GM18519 (cell line): ENCODE measurements around the gene CRYBB2.
"Not testable (repeated sequence)": the region's sequence is repeated elsewhere in the genome, so short reads cannot be mapped to it uniquely, and the experiment has no call there.

Experiments
- ATAC-seq: cut with Tn5 transposase; IDR thresholded peaks from one replicate; pipeline ENCODE4 v1.9.1; 2021; ENCODE audit warnings: mild to moderate bottlenecking, moderate library complexity; ENCODE audit not compliant: unreplicated experiment, low FRiP score

CRYBB2 gene

GRCh38 chr22:25199731-25200520, 19.5 kb upstream of the CRYBB2 start, which contains the start of gene CRYBB3:
TSS of gene CRYBB3 (plus strand) at chr22:25199858. CDS start at chr22:25201397, 1,539 bp downstream.
- ATAC-seq, result no peak

GRCh38 chr22:25200967-25201366, 18.5 kb upstream of the CRYBB2 start:
- no peak for ATAC-seq

DNA sequence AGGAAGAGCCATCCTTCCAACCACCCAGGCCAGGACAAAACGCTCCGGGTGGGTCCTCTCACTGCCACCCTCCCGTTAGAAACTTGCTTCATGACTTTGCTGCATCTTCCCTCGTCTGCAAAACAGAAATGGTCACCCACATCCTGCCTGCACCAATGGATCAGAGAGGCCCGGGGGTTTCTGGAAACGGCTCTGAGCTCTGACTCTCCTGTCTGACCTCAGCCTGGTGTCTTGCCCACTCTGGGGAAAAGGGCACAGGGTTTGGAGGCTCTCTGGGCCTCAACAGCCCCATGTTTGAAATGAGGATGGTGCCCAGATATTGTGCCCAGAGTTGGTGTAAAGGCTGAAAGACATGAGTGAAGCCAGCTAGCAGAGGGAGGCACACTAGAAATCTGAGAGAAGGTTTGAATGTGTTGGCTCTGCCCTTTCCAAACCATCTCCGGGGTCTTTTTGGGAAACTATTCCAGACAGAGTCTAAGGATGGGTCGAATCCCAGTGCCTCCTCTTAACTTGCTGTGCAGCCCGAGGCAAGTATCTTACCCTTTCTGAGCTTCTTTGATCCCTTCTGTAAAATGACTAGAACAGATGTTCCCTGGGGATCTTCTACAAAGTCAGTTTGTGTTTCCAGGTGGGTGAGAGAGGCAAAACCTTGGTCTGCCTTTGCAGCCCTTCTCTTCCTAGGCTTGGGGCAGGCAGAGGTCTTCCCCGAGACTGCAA, 17.7 kb upstream of the CRYBB2 start:
- ATAC-seq, result no peak

DNA sequence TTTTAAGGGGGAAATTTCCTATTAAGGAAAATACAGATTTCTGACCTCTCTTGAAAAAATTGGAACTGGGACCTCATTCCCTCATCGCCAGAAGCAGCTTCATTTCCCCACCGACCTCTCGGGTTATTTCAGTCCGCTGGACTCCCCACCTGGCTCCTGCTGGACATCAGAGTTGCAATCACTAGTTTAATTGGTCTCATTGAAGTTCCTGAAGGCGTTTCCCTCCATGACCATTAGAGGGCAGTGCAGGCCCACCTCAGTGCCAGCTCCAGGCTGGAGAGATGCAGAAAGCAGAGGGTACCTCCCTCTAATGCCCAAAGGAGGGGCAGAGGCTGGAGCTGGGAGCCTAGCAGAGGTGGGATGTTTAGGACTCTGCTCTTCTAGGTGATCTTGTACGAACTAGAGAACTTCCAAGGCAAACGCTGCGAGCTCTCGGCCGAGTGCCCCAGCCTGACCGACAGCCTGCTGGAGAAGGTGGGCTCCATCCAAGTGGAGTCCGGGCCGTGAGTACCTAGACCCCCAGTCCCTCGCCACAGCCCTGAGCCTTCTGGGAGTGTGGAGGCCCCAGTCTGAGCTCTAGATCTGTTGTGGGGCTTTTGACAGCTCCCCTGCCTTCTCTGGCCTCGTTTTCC, 17.0 kb upstream of the CRYBB2 start:
- no peak for ATAC-seq

GRCh38 chr22:25203082-25203481, 16.4 kb upstream of the CRYBB2 start:
- no peak for ATAC-seq

DNA sequence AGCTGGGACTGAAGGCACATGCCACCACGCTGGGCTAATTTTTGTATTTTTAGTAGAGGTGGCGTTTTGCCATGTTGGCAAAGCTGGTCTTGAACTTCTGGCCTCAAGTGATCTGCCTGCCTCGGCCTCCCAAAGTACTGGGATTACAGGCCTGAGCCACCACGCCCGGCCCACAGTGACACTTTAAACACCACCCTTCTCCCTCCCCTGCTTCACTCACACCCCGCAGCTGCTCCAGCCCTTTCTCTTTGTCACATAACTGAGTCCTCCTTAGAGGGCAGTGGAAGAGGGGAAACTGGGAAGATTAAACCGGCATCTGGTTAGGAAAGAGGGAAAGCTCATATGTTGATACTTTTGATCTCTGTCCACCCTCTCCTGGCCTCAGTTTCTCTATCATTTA, 14.9 kb upstream of the CRYBB2 start:
- ATAC-seq, result not testable (repeated sequence)

GRCh38 chr22:25205847-25206246, 13.6 kb upstream of the CRYBB2 start:
- no peak for ATAC-seq

DNA sequence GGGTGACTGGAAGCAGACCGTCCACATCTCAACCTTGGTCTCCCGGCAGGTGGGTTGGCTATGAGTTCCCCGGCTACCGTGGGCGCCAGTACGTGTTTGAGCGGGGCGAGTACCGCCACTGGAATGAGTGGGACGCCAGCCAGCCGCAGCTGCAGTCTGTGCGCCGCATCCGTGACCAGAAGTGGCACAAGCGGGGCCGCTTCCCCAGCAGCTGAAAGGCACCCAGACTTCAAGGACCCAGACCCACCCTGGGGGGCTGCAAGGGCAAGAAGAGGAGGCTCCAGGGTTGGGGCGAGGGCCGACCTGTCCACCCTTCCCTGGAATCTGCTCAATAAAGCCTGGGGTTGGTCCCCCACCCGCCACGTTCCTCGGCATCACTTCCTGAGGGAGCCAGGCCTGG, 12.4 kb upstream of the CRYBB2 start:
- no peak for ATAC-seq

GRCh38 chr22:25207553-25208157, 11.8 kb upstream of the CRYBB2 start:
- no peak for ATAC-seq

DNA sequence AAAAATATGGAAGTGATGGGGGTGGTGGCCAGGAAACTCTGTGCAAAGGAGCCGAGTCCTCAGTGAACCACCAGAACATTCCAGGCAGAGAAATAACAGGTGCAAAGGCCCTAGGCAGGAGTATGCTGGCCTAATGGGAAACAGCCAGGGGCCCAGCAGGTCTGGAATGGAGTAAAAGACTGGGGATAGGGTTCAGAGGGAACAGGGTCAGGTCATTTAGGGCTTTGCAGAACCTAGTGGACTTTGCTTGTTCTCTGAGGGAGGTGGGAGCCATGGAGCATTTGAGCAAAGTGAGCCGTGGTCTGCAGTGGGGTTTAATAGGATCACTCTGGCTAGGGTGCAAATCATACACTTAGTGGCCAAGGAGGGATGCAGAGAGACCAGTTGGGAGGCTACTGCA, 11.1 kb upstream of the CRYBB2 start:
- no peak for ATAC-seq

- no peak for ATAC-seq
These were observed 10.5 kb upstream of the CRYBB2 start for GRCh38 chr22:25208743-25209505.

- no peak for ATAC-seq
These were observed 8.6 kb upstream of the CRYBB2 start for GRCh38 chr22:25210793-25211192.

DNA sequence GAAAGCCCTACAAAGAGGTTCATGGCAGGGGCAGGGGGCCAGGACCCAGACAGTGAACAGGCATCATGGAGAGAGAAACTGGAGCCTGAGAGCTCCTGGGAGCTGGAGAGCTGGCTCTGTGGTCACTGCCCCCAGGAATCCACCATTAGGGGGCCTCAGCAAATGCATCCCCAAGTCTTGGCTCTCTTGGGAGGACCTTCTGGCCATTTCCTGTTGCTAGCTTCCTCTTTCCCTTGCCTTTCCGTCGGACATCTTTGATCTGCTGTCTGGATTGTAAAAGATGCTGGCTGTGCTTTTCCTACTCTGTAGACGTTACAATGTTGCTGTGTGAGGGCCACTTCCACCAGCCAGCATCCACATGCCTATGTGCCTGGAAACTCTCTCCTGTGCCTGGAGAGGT, 7.1 kb upstream of the CRYBB2 start:
- no peak for ATAC-seq

- no peak for ATAC-seq
These were observed 6.2 kb upstream of the CRYBB2 start for GRCh38 chr22:25213221-25213620.

DNA sequence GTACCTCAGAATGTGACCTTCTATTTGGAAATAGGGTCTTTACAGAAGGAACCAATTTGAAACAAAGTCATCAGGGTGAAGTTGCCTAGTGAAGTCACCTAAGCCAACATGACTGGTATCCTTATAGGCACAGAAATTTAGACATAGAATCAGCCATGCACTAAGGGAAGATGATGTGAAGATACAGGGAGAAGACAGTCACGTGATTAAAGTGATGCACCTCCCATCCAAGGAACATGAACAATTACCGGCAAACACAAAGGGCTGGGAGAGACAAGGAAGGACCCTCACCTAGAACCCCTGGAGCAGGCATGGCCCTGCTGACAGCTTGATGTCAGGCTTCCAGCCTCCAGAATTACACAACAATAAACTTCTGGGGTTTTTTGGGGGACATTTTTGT, 3.2 kb upstream of the CRYBB2 start:
- ATAC-seq, result no peak

- ATAC-seq, result no peak
These were observed 556 bp downstream of the CRYBB2 start for GRCh38 chr22:25219948-25220442.

DNA sequence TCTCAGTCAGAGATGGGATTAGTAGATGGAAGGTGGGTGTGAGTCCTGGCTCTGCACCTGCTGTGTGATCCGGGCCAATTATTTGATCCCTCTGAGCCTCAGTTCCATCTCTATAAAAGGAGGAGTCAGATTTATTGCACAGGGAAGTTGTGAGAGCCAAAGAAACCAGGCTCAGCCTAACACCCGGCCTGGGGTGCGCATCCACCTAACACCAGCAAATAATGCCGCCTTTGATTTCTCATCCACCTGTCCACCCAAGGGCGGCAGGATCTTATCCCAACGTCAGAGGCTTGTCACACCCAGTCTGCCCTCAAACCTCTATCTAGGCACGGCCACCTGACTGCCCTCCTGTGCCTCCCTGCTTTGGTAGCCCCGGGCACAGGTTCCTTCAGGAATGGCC, 2.4 kb downstream of the CRYBB2 start:
- no peak for ATAC-seq

DNA sequence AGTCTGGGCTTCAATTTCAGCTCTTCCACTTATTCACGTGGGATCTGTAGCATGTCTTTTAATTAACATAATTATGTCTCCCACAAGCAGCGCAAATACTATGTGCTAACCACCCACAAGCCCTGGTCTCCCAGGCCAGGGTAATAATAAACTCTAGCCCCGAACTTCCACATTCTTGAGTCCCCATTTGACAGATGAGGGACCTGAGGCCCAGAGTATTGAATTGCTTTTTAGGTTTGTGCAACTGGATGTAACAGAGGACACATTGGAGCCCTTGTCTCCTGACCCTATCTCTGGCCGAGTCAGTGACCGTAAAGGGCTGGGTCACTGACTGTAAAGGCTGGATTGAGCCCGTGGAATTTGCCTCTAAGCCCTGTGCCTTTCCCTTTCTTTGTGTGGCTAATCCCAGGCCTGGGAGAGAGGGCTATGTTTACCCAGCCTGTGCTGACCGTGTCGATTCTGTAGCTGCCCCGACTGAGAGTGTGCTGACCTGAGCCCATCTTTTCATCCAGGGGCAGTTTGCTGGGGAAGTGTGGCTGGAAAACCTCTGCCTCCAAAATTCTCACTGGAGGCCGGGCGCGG, 3.9 kb downstream of the CRYBB2 start:
- ATAC-seq, result no peak

DNA sequence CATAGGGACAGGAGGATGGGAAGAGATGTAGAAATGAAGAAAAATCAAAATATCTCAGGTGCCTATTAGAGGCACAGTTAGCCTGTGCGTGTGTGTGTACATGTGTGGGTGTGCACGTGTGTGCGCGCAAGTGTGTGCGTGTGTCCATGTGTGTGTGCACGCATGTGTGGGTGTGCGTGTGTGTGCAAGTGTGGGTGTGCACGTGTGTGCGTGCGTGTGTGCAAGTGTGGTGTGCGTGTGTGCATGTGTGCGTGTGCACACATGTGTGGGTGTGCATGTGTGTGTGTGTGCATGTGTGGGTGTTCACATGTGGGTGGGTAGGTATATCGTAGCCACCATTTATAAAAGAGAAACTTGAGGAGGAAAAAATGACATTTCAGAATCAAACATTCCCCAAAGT, 9.4 kb downstream of the CRYBB2 start:
- no peak for ATAC-seq

DNA sequence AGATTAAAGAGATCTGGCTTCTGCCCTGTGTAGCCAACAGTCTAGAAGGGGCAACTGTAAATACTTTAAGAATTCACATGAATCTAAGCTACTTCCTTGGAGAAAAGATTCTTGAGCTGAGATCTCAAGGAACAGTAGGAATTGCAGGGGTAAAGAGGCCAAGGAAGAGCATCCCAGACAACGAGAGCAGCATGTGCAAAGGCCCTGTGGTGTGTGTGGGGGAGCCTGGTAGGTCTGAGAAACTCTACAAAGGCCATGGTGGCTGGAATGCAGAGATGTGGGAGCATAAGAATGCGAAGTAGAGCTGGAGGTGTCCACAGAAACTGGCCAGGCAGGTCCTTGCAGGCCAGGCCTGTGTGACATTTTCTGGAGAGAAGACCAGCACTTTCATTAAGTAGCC, 11.3 kb downstream of the CRYBB2 start:
- not testable (repeated sequence) for ATAC-seq
